ENCODE data around the gene CALHM3.

DNA sequence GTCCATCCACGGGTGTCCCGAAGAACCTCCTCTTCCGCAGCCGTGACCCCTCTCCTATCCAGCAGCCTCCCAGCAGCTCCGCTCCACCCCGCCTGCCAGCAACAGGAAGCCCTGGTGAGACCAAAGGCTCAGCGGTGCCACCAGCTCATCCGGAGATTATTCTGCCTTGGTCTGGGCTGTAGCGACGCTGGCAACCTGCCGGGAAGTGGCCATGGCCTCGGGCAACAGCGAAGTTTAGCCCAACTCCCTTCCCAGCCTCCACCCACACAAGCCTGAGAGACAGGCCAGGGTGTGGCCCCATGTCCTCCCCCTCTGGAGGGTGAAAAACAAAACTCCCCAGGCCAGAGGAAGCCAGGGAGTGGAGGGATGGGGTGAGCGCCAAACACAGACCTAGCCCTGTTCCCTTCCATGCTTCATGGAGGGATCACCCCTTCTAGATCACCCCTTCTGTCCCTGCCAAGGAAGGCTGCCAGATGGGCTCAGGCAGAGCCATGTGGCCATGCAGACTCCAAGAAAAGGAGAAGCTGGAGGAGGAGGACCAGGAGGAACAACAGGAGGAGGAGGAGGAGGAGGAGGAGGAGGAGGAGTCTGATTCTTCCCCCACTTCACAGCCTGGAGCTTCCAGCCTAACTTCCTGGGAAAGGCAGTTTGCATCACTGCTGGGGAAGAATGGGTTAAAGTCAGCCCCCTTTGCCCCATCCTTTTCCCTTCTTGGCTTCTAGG lies 27.8 kb downstream of the CALHM3 start:
- TF ChIP-seq TAF1 (IDR thresholded peaks at IDR 0.05; ENCODE audit: borderline replicate concordance, low read depth, low read length) = no peak
- no peak for TF ChIP-seq POLR2AphosphoS5 (IDR thresholded peaks at IDR 0.05; ENCODE audit: low read depth, low read length)
- no peak for TF ChIP-seq POLR2A (IDR thresholded peaks at IDR 0.05; ENCODE audit: low read depth, low read length)

Measured in GM12892 (cell line).